ENCODE measurements around the gene RHOB.
"Not testable (repeated sequence)": the region's sequence is repeated elsewhere in the genome, so short reads cannot be mapped to it uniquely, and the experiment has no call there.

RHOB gene

DNA sequence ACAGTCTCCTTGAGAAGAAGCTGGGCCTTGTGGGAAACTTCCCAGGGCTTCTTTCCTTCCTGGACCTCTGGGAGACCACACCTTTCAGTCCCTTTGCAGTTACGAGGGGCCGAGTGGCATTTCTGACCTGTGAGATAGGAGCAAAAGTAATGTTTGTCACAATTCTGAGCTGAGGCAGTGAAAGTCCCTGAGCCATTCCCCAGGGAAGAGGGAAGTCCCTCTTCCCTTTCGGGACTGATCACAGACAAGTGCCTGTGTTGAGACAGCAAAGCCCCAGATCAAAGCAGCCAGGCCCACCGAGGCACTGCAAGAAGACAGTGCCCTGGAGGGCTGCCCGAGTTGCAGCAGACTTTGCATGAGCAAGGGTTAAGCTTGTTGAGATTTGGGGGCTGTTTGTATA lies 41.9 kb downstream of the RHOB start:
- no peak for DNase-seq (ENCODE audit: low read depth in 3 of 3, low spot score in 1 of 3)

GRCh38 chr2:20490300-20491181 lies 43.7 kb downstream of the RHOB start:
- DNase-seq (ENCODE audit: low read depth in 3 of 3, low spot score in 1 of 3) = no peak

DNA sequence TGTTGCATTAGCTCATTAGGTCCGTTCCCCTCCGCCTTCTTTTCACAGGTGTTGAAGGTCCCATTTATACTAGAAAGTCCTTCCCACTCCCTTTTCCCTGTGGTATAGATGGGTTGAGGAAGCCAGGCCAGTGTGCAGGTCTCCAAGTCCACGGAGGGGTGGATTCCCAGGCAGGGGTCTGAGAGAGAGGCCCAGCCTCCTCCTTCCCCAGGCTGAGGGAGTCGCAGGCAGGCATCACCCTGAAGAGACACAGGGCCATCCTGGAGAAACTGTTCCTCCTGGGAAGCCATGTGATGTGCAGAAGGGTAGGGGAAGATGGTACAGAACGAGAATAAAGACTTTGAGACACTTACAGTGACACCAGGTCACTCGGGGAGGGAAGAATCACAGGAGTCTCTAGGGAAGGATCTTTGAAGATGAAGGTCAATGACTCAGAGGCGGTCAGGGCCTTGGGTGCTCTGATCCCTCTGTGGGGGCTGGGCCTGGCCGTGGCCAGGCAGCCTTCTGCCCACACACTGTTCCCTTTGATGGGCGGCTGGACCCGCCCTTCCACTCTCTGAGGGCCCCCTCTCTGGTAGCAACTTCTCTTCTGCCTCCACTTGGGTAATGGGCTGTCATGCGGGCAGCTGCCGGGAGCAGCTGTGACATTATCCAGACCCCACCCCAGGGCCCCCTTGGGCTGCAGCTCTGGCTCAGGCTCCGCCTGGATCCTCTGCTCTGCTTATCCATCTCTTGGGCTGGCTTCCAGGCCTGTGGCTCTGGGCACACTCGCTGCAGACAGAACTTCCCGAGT lies 45.1 kb downstream of the RHOB start:
- no peak for DNase-seq (ENCODE audit: low read depth in 3 of 3, low spot score in 1 of 3)

- not testable (repeated sequence) for DNase-seq (ENCODE audit: low read depth in 3 of 3, low spot score in 1 of 3)
Measured at GRCh38 chr2:20493095-20493494, 46.2 kb downstream of the RHOB start.

GRCh38 chr2:20494241-20494640 lies 47.4 kb downstream of the RHOB start:
- DNase-seq (ENCODE audit: low read depth in 3 of 3, low spot score in 1 of 3) = no peak

GRCh38 chr2:20496076-20496872 lies 49.4 kb downstream of the RHOB start:
- DNase-seq (ENCODE audit: low read depth in 3 of 3, low spot score in 1 of 3) = no peak

GRCh38 chr2:20496942-20497341 lies 50.1 kb downstream of the RHOB start:
- DNase-seq (ENCODE audit: low read depth in 3 of 3, low spot score in 1 of 3) = no peak

Data from stimulated activated CD4-positive, alpha-beta T cell treated with anti-CD3 and anti-CD28 coated beads, TNF-alpha, amount 100 ng/mL, for 1 hour (primary cell).